K562 (cell line): Measurements from ENCODE around the gene TBC1D32. TPM values are rescaled to one million over a fixed set of nuclear protein-coding genes. Genes with fewer than 3 reads are reported as not detected.

Experiments
- ATAC-seq: fragments of 200-7000 bp; cut with Tn5 transposase; 3 replicates; pipeline ENCODE4 v1.9.1; 2020; ENCODE audit warnings: moderate library complexity
- BruUV-seq: library from RNA; stranded (reverse); fragments of 400-500 nt; replicated peaks from 2 replicates; lab custom pipeline; 2021; lab: Mats Ljungman, UMichigan
- CTCF ChIA-PET: fragments of 300-600 bp; formaldehyde crosslinking; extraction: SDS; loops from one replicate; lab custom pipeline; 2021; ENCODE audit warnings: low intra/inter-chr PET ratio; lab: Yijun Ruan, JAX
- POLR2A ChIA-PET: fragments of 300-600, 350-650 bp; sonication (Branson Sonifier 250); formaldehyde crosslinking; extraction: SDS; loops from one replicate; lab custom pipeline; 2021; ENCODE audit warnings: antibody characterized with exemption, inconsistent platforms; lab: Yijun Ruan, JAX
- DNase-seq, 4 experiments: peaks; one replicate each; pipeline versions ENCODE4 v3.0.0 to v3.0.0-alpha.2; 2011 to 2018; ENCODE audit warnings: low spot score in 3 of 4, mixed read lengths in 3 of 4; ENCODE audit errors: extremely low read depth in 1 of 4
- FAIRE-seq: peaks from 2 replicates; lab custom pipeline; 2011; peaks lifted over from hg19 to GRCh38; lab: Jason Lieb, UNC
- H2AFZ ChIP-seq: 2 replicates; pipeline ENCODE4 v1.6.0; 2011; ENCODE audit warnings: low read depth, low read length, control low read depth, inconsistent platforms
- H3K27ac ChIP-seq: fragments of 200-600 bp; 3 replicates; pipeline ENCODE4 v1.8.0; 2011; ENCODE audit warnings: low read depth, mild to moderate bottlenecking, control low read depth, inconsistent platforms, low read length, moderate library complexity, mixed read lengths; ENCODE audit errors: extremely low read depth
- H3K27me3 ChIP-seq, 2 experiments: fragments of 300-600 bp in 1 of 2; 2 replicates in 1 of 2; 3 replicates in 1 of 2; pipeline versions ENCODE4 v1.6.0 to v1.8.0; 2011; ENCODE audit warnings: inconsistent platforms in 2 of 2, low read length in 2 of 2, mild to moderate bottlenecking in 1 of 2, mixed read lengths in 1 of 2, moderate library complexity in 1 of 2; ENCODE audit not compliant: control insufficient read depth in 2 of 2, insufficient read depth in 2 of 2
- H3K36me3 ChIP-seq: fragments of 300-600 bp; 3 replicates; pipeline ENCODE4 v1.8.0; 2011; ENCODE audit warnings: mild to moderate bottlenecking, low read length, inconsistent platforms; ENCODE audit not compliant: control insufficient read depth, insufficient read depth
- H3K4me1 ChIP-seq, 2 experiments: fragments of 200-600 bp in 1 of 2; replicated peaks in 1 of 2; 2 replicates in 1 of 2; 3 replicates in 1 of 2; pipeline versions ENCODE4 v1.5.1 to v1.8.0; 2011; ENCODE audit warnings: inconsistent platforms in 2 of 2, low read length in 2 of 2, mild to moderate bottlenecking in 1 of 2, mixed read lengths in 1 of 2, moderate library complexity in 1 of 2; ENCODE audit not compliant: control insufficient read depth in 2 of 2, insufficient read depth in 2 of 2
- H3K4me2 ChIP-seq: 2 replicates; pipeline ENCODE4 v1.6.1; 2011; ENCODE audit warnings: low read length, control low read depth, inconsistent platforms, mixed read lengths; ENCODE audit not compliant: insufficient read depth
- H3K4me3 ChIP-seq: fragments of 200-600 bp; sonication (generic), shearing (Covaris generic); 2 replicates; pipeline ENCODE4 v1.5.1; 2016; ENCODE audit warnings: control low read depth, inconsistent platforms
- H3K79me2 ChIP-seq: fragments of 200-600 bp; 3 replicates; pipeline ENCODE4 v1.8.0; 2011; ENCODE audit warnings: low read length, inconsistent platforms; ENCODE audit not compliant: control insufficient read depth, insufficient read depth
- H3K9ac ChIP-seq, 2 experiments: 2 replicates each; pipeline versions ENCODE4 v1.6.0 to v1.6.1; 2011; ENCODE audit warnings: low read depth in 2 of 2, low read length in 2 of 2, control low read depth in 1 of 2, inconsistent platforms in 1 of 2, mild to moderate bottlenecking in 1 of 2, mixed read lengths in 1 of 2; ENCODE audit not compliant: insufficient read depth in 1 of 2
- H3K9me1 ChIP-seq: one replicate; pipeline ENCODE4 v1.6.0; 2011; ENCODE audit warnings: inconsistent platforms, mild to moderate bottlenecking, low read length, moderate library complexity; ENCODE audit not compliant: control insufficient read depth, insufficient read depth
- H3K9me3 ChIP-seq: replicated peaks from 2 replicates; pipeline ENCODE4 v1.5.1; 2011; ENCODE audit warnings: low read depth, low read length, inconsistent platforms; ENCODE audit not compliant: control insufficient read depth, insufficient read depth
- H4K20me1 ChIP-seq: replicated peaks from 2 replicates; pipeline ENCODE4 v1.6.1; 2011; ENCODE audit warnings: low read length, inconsistent platforms, mixed read lengths; ENCODE audit not compliant: control insufficient read depth, insufficient read depth
- EGR1 ChIP-seq: fragments of 450-650 bp; conservative IDR thresholded peaks from 2 replicates; pipeline ENCODE4 v1.6.1; 2017; ENCODE audit warnings: mild to moderate bottlenecking
- MEIS2 ChIP-seq: fragments of 450-650 bp; IDR thresholded peaks from 2 replicates; pipeline ENCODE4 v1.6.1; 2014; ENCODE audit warnings: mild to moderate bottlenecking; ENCODE audit not compliant: partially characterized antibody
- RBM14 ChIP-seq: fragments of 200-400 bp; formaldehyde crosslinking; IDR thresholded peaks from 2 replicates; pipeline ENCODE4 v1.6.1; 2018; ENCODE audit warnings: low read depth, mild to moderate bottlenecking, low read length, moderate library complexity, borderline replicate concordance; ENCODE audit not compliant: insufficient read depth
- STAT5A ChIP-seq: IDR thresholded peaks from 2 replicates; pipeline ENCODE4 v1.6.1; 2012; ENCODE audit warnings: low read length, inconsistent platforms, borderline replicate concordance
- ZNF444 ChIP-seq: fragments of 250-450 bp; sonication (Bioruptor Pico); IDR thresholded peaks from 2 replicates; pipeline ENCODE4 v1.4.0; 2020; ENCODE audit warnings: mild to moderate bottlenecking, moderate library complexity
- WGBS: fragments of 100-300 bp; shearing (Covaris generic); methylation state at CpG from one replicate; pipeline ENCODE4 v1.1.6; 2016; ENCODE audit warnings: low coverage, mixed read lengths; ENCODE audit not compliant: insufficient coverage; ENCODE audit errors: missing lambda C conversion rate; 5-methylcytosine and 5-hydroxymethylcytosine counted together
- in situ Hi-C: fragments of 300-500 bp; cut with MboI; formaldehyde crosslinking; loops from 4 replicates; pipeline ENCODE4 v1.15.0; 2018; ENCODE audit warnings: inconsistent platforms, mixed read lengths
- intact Hi-C: fragments of 100-400 bp; cut with micrococcal nuclease; formaldehyde crosslinking; loops from 2 replicates; pipeline ENCODE4 v1.14.2; 2022
- polyA plus RNA-seq, 8 experiments: library from polyadenylated mRNA; depleted of rRNA in 4 of 8; stranded (reverse) in 5 of 8; unstranded in 3 of 8; fragments of >200 nt; fragmentation: Nextera tagmentation in 2 of 8; fragmentation: Illumina TruSeq in 1 of 8; extraction: Ambion mirVana in 2 of 8; extraction: Trizol in 1 of 8; gene quantifications; 2 replicates each; pipeline versions ENCODE4 v1.2.1 to v1.2.3, GENCODE V29; 2011 to 2014; ENCODE audit warnings: inconsistent platforms in 1 of 8, missing spikeins in 1 of 8
- total RNA-seq, 7 experiments: library from RNA; depleted of rRNA in 6 of 7; stranded (reverse); fragments of >200 nt in 6 of 7; fragmentation: Illumina TruSeq in 2 of 7; extraction: Trizol in 2 of 7; gene quantifications; 2 replicates each; pipeline versions ENCODE4 v1.2.1 to v1.2.3, GENCODE V29; 2011 to 2021; ENCODE audit warnings: low replicate concordance in 1 of 7
- TF ChIP-seq, protein P1 (sequence below): fragments of 250-450 bp; sonication (Bioruptor Pico); IDR thresholded peaks from 2 replicates; pipeline ENCODE4 v1.8.0; 2022; ENCODE audit warnings: inconsistent platforms

Gene TBC1D32
- total and polyA plus RNA-seq, 9 of the 15 experiments (the other 6 are each of a cell fraction or from before 2014, with no cell fraction given) = 2.5 to 9.6 (median 3.9) TPM

- no peaks in the 10 kb centered on the region for H3K27me3 ChIP-seq
Observed at GRCh38 chr6:121338366-121338765, 4.1 kb upstream of the TBC1D32 start.

More at GRCh38 chr6:121338366-121338765, 4.1 kb upstream of the TBC1D32 start:
- H3K9ac ChIP-seq = no peak overlapping the region
- H3K4me3 ChIP-seq = no peak overlapping the region
- H3K27ac ChIP-seq = no peak overlapping the region
- BruUV-seq = no TSS peak
- intact Hi-C loops (no loop called here), in situ Hi-C loops (no loop called here)
- no peaks in the 10 kb centered on the region for H3K9me3 ChIP-seq
- no peaks in the 10 kb centered on the region for H3K36me3 ChIP-seq
- ATAC-seq (no peak), FAIRE-seq (no peak), DNase-seq (no peak)
- POLR2A ChIA-PET = no interaction called here
- peaks cover 1% of the 10 kb centered on the region; the same call in 2 of the 3 replicates for H3K79me2 ChIP-seq
- no peaks in the 10 kb centered on the region for H4K20me1 ChIP-seq
- 74% methylated on average over 1 of the region's 1 CpG for WGBS
- no peaks in the 10 kb centered on the region for H3K9me1 ChIP-seq
- H3K4me1 ChIP-seq = peaks cover 3 to 6% of the 10 kb centered on the region in 2 experiments; a peak in 2 of 5 replicates
- CTCF ChIA-PET = no interaction called here
- no peak overlapping the region for H3K4me2 ChIP-seq
- no peak overlapping the region for H2AFZ ChIP-seq
- no peak for TF ChIP-seq MEIS2
- no peak for TF ChIP-seq RBM14
- TF ChIP-seq STAT5A = no peak
- no peak for TF ChIP-seq EGR1
- no peak for TF ChIP-seq ZNF444
- TF ChIP-seq, protein P1, sequence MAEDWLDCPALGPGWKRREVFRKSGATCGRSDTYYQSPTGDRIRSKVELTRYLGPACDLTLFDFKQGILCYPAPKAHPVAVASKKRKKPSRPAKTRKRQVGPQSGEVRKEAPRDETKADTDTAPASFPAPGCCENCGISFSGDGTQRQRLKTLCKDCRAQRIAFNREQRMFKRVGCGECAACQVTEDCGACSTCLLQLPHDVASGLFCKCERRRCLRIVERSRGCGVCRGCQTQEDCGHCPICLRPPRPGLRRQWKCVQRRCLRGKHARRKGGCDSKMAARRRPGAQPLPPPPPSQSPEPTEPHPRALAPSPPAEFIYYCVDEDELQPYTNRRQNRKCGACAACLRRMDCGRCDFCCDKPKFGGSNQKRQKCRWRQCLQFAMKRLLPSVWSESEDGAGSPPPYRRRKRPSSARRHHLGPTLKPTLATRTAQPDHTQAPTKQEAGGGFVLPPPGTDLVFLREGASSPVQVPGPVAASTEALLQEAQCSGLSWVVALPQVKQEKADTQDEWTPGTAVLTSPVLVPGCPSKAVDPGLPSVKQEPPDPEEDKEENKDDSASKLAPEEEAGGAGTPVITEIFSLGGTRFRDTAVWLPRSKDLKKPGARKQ (CRISPR knock-in tag) = no peak
